Anterior cingulate cortex (tissue), 58 donors: ENCODE results near the gene SNAPC4.
"Not testable (repeated sequence)": the region's sequence is repeated elsewhere in the genome, so short reads cannot be mapped to it uniquely, and the experiment has no call there.

Experiments used
- DNase-seq, 58 donors: peaks; one replicate each; lab custom pipeline; 2025; lab: John Stamatoyannopoulos, UW

The SNAPC4 gene

DNA sequence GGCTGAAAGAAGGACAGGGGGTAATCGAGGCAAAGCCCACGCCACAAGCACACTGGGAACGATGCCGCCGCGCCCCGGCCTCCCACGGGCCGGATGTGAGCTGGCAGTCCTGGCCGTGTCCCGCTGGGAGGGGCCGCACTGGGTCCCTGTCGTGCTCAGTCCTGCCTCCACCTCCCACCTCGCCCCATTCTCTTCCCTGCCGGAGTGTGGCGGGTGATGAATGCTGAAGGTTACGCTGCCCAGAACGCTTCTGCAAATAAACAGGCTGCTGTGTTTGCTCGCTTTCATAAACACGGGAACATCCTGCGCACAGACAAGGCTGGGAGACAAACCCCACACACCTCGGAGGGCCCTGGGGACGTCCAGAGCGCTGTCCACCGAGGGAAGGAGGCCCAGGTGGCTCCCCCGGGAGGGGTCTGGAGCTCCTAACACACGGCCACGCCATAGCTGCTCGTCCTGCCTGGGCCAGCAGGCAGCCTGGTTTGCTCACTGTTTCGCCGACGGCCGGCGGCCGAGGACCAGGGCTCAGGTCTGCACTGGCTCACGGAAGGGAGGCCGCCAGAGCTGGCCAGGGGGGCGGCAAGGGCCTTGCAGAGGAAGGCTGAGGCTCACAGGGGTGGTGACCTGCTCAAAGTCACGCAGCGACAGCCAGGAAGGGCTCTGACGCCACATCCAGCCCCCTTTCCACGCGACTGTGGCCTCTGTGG, 38.8 kb downstream of the SNAPC4 start:
- DNase-seq = peak in 1 of 58 donors; percentile 23

DNA sequence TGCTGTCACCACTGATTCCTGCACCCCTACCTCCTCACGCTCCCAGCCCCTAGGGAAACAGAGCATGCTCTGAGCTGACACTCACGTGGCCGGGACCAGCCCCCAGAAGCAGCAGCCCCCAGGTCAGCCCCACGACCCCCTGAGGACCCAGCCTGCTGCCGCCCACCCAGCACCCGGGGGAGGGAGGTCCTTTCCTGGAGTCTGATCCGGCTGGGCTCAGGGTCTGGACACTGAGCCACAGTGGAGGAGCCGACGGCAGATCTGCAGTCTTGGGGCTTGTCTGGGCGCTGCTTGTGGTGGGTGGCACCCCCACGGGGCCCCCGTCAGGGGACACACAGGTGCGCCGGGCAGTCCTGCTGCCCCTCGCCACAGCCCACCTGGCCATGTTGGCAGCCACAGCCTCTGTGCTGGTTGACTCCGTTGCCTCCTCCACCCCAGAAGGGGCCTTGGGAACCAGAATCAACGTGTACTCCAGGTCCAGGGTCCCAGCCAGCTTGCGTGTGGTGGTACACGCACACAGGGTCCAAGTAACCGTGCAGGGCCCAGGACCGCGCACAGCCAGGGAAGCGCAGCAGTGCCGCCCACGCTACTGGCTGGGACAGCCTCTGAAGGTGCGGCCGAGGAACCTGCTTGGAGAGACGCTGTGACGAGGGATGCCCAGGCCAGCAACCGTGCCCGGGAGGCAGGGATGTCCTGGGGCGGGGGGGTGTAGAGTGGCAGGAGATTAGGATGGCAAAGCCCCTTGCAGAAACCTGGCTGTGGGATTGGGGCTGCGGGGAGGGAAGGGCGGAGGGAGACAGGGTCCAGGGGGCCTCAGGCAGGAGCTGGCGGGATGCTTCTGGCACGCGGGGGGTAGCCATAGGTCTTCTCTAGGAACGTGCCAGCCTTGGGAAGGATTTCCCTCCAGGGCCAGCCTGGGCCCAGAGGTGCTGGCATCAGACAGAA, 39.9 kb downstream of the SNAPC4 start:
- DNase-seq = no peak

DNA sequence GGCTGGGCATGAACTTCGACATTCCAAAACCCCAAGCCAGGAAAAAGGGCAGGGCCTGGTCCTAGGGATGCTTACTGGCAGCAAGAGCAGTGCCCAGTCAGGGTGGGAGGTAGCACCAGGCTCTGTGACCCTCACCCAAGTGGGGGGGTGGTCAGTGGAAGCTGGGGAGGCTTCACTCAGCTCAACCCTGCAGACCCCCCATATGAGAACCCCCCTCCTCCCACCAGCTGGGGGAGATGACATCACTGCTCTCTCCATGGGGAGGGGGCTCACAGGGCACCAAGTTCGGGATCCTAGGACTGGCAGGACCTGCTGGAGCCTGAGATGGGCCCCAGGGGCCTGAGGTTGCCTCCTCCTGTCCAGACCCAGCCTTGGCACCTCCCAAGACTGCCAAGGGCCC, 41.1 kb downstream of the SNAPC4 start:
- DNase-seq = no peak

DNA sequence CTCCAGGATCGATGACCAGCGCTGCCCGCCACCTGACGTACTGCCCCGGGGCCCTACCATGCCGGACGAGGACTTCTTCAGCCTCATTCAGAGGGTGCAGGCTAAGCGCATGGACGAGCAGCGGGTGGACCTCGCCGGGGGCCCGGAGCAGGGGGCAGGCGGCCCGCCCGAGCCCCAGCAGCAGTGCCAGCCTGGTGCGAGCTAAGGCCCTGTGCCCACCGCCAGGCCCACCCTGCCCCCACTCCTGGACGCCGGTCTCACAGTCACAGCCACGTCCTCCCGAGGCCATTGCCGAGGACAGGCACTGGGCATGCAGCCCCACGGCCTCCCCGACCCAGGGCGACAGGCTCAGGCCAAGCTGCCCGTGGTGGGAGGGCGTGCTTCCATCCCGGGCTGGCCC, 42.0 kb downstream of the SNAPC4 start:
- DNase-seq = no peak

DNA sequence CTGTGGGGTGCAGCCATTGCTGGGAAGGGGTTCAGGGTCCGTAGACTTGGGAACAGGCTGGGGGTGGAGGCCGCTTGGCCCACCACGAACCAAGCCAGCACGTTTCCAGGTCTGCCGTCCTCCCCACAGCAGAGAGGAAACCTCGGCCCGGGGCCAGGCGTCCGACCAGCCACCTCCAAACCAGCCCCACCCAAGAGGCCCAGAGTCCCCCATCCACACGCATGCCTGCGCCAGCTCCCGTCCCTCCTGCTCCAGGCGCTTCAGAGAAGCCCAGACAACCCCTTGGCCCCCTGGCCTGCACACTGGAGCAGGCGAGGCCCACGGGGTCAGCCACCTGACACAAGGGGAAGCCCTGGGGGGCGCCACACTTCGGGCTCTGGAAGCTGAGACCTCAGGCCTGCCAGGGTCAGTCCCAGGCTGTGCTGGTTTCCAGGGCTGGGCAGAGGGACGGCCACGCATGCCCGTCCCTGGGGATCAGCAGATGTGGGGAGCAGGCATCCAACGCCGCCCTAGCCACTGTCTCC, 42.7 kb downstream of the SNAPC4 start:
- DNase-seq = no peak

DNA sequence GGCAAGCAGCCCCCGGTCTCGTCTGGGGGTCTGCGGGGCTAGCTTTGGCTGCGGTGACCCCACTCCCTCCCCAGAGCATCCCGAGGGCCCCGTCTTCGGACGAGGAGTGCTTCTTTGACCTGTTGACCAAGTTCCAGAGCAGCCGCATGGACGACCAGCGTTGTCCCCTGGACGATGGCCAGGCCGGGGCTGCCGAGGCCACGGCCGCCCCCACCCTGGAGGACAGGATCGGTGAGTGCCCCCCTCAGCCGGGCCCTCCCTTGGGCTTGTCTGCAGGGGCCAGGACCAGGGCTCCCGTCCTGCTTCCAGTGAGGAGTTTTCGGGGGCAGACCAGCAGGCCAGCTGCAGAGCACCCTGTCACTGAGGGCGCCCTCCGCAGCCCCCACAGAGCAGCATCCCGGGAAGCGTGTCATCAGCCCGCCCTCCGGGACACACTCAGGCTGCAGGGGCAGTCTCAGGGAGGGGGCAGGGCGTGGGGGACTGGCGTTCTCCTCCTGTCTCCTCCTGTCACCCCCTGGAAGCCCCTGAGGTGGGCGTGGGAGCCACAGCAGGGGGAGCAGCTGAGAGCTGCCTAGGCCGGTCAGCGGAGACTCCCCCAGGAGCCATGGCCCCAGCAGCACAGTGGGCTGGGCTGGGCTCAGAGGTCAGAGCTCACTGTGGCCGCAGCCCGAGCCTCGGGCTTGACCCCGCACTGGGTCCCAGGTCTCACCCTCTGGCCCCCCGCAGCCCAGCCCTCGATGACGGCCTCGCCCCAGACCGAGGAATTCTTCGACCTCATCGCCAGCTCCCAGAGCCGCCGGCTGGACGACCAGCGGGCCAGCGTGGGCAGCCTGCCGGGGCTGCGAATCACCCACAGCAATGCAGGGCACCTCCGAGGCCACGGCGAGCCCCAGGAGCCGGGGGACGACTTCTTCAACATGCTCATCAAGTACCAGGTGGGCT, 44.1 kb downstream of the SNAPC4 start:
- DNase-seq = no peak

DNA sequence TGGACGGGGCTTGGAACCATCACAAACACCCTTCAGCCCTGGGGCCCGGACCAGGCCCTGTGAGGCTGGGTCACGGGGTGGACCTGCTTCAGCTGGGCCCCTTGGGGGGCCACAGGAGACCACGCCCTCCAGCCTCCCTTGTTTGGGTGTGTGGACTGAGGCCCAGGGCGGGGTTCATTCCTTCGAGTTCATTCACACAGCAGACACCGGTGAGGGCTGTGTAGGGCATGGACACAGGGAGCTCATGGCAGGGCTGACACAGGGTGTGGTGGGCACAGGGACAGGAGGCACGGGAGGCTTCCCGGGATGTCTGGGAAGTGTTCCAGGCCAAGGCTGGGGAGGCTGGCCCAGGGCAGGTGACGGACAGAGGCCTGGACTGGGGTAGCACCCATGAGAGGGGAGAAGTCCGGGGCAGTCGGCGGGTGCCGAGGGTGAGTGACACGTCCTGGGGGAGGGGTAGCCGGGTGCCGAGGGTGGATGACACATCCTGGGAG, 45.3 kb downstream of the SNAPC4 start:
- DNase-seq = no peak

DNA sequence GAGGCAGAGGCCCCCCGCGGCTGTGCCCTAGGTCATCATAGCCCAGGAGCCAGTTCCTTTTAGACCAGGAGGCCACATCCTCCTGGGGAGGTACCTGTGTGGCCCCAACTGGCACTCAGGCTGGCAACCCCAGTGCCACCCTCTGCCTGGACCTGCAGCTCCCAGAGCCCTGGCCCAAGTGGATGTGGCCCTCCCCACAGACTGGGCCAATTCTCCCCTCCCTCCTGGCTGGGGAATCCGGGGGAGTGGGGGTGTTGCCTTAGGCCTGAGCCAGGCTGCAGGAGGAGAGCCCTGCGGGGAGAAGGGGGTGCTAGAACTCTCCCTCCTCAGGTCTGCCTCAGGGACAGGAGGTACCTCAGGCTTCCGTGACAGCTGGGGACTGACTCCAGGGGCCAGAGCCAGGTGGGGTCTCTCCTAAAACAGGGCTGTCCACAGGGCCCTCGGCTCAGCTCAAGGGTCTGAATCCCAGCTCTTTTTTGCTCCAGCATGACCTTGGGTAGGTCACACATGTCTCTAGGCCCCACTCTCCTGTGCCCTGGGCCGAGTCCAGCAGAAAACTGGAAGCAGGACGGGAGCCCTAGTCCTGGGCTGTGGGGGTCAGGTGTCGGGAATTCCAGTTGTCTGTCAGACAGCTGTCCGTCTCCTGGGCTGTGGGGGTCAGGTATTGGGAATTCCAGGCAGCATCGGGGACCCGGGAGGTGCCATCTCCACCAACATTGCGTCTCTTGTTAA, 46.0 kb downstream of the SNAPC4 start:
- DNase-seq = no peak

DNA sequence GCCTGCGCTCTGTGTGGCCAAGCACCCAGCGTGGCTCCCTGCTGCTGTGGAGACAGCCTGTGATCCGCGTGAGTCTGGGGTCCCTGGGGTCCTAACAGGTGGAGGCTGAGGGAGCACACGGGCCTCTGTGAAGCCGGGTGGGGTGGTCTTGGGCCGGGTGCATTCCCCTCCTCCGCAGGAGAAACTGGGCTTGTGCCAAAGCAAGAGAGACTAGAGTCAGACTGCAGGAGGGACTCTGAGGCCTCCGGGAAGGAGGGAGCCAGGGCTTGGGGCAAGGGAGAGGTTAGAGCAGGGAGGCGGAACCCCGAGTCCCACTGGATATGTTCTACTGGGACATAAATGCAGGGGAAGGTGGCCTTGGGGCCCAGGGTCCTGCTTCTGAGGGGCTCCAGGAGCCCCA, 46.9 kb downstream of the SNAPC4 start:
- DNase-seq = no peak

DNA sequence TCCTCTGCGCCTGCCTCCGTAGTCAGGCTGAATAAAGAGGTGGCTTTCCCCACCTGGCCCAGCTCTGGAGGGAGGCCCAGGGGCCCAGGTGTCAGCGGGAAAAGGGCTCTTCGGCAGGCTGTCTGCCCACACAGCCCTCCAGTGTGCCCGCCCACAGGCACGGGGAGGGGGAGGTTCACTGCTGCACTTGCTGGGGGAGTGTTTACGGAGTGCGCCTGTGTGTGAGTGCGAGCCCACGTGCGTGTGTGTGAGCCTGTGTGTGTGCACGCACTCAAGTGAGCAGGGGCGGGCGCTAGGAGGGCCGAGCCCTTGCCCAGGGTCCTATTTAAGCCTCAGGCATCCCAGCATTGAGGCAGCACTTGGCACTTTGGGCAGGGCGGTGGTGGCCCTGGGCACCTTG, 47.3 kb downstream of the SNAPC4 start:
- peak in 1 of 58 donors; percentile 12 for DNase-seq

DNA sequence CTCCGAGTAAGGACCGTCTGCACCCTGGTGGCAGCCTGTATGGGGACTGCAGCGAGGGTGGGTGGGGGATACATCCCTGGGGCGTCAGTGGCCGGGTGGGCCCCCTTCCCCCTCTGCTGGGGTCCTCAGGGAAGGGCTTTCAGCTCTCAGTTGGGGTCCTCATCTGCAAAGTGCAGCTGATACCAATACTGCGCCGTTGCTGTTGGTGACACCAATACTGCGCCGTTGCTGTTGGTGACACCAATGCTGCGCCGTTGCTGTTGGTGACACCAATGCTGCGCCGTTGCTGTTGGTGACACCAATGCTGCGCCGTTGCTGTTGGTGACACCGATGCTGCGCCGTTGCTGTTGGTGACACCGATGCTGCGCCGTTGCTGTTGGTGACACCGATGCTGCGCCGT, 48.1 kb downstream of the SNAPC4 start:
- DNase-seq = not testable (repeated sequence)

DNA sequence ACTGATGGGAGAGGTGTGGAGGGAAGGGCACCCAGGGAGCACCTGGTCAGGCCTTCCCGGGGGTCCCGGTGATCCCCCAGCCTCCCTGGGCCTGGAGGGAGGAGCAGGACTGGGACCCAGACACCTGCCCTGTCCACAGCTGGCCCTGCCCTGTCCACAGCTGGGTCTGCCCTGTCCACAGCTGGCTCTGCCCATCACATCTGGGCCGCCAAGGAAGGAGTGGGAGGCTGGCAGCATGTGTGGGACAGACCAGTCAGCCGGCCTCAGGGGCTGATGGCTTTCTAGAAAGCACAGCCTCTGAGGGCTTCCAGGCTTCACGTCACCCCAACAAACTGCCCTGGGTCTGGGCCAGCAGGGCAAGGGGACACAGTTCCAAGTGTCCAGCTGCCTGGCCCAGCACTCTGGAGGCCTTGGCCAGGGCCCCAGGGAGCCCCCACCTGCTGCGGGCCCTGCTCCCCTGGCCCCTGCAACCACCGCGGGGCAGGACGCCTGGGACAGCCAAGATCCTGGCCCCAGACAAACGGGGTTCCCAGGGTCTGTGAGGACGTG, 48.6 kb downstream of the SNAPC4 start:
- DNase-seq = peak in 5 of 58 donors; percentile 11 to 34 (median 21)
